HepG2 (cell line): Measurements from ENCODE around the gene MTIF2. TPM values are rescaled to one million over a fixed set of nuclear protein-coding genes. Genes with fewer than 3 reads are reported as not detected.

Experiments
- CC2D1A ChIP-seq: sonication (generic); formaldehyde crosslinking; IDR thresholded peaks from 2 replicates; pipeline ENCODE4 v1.8.1; 2023; ENCODE audit warnings: mild to moderate bottlenecking, missing genetic modification reagents
- CEBPB ChIP-seq: IDR thresholded peaks from 2 replicates; pipeline ENCODE4 v1.6.1; 2011; ENCODE audit warnings: low read depth, low read length, improper control_type of control experiment, borderline replicate concordance
- ELF4 ChIP-seq: sonication (generic); formaldehyde crosslinking; IDR thresholded peaks from 2 replicates; pipeline ENCODE4 v1.5.0; 2020; ENCODE audit warnings: missing genetic modification reagents, mild to moderate bottlenecking, moderate library complexity, borderline replicate concordance
- FOXO4 ChIP-seq: sonication (generic); formaldehyde crosslinking; conservative IDR thresholded peaks from 2 replicates; pipeline ENCODE4 v1.8.1; 2023; ENCODE audit warnings: missing genetic modification reagents
- GTF2F1 ChIP-seq: fragments of 150-350 bp; IDR thresholded peaks from 2 replicates; pipeline ENCODE4 v1.6.1; 2014; ENCODE audit warnings: low read length
- RFXAP ChIP-seq: sonication (generic); formaldehyde crosslinking; IDR thresholded peaks from 2 replicates; pipeline ENCODE4 v1.4.0; 2020; ENCODE audit warnings: missing genetic modification reagents, borderline replicate concordance
- SIN3B ChIP-seq: fragments of 150-350 bp; IDR thresholded peaks from 2 replicates; pipeline ENCODE4 v1.6.1; 2014; ENCODE audit warnings: low read length
- ZBTB25 ChIP-seq: IDR thresholded peaks from 2 replicates; pipeline ENCODE4 v1.6.1; 2018; ENCODE audit warnings: missing genetic modification reagents
- ZBTB4 ChIP-seq: sonication (generic); formaldehyde crosslinking; IDR thresholded peaks from 2 replicates; pipeline ENCODE4 v1.4.0; 2020; ENCODE audit warnings: missing genetic modification reagents, mild to moderate bottlenecking, borderline replicate concordance
- ZBTB7A ChIP-seq: sonication (generic); formaldehyde crosslinking; IDR thresholded peaks from 2 replicates; pipeline ENCODE4 v1.8.0; 2022; ENCODE audit warnings: mild to moderate bottlenecking, missing genetic modification reagents
- ZEB1 ChIP-seq: IDR thresholded peaks from 2 replicates; pipeline ENCODE4 v1.6.1; 2012; ENCODE audit warnings: mild to moderate bottlenecking, low read depth, inconsistent platforms; ENCODE audit not compliant: insufficient replicate concordance
- ZMYM3 ChIP-seq: sonication (generic); formaldehyde crosslinking; IDR thresholded peaks from 2 replicates; pipeline ENCODE4 v1.5.1; 2020; ENCODE audit warnings: mild to moderate bottlenecking, missing genetic modification reagents
- ZNF225 ChIP-seq: sonication (generic); formaldehyde crosslinking; IDR thresholded peaks from 2 replicates; pipeline ENCODE4 v1.4.0; 2020; ENCODE audit warnings: mild to moderate bottlenecking, missing genetic modification reagents
- ZNF343 ChIP-seq: sonication (generic); formaldehyde crosslinking; IDR thresholded peaks from 2 replicates; pipeline ENCODE4 v1.4.0; 2020; ENCODE audit warnings: mild to moderate bottlenecking, missing genetic modification reagents
- ZNF446 ChIP-seq: sonication (generic); formaldehyde crosslinking; IDR thresholded peaks from 2 replicates; pipeline ENCODE4 v1.5.0; 2020; ENCODE audit warnings: mild to moderate bottlenecking, missing genetic modification reagents
- ZNF547 ChIP-seq: sonication (generic); formaldehyde crosslinking; IDR thresholded peaks from 2 replicates; pipeline ENCODE4 v1.5.1; 2020; ENCODE audit warnings: mild to moderate bottlenecking, missing genetic modification reagents
- ZNF687 ChIP-seq: sonication (generic); formaldehyde crosslinking; IDR thresholded peaks from 2 replicates; pipeline ENCODE4 v1.5.1; 2020; ENCODE audit warnings: mild to moderate bottlenecking, missing genetic modification reagents, moderate library complexity
- ZNF773 ChIP-seq: sonication (generic); formaldehyde crosslinking; IDR thresholded peaks from 2 replicates; pipeline ENCODE4 v1.4.0; 2020; ENCODE audit warnings: missing genetic modification reagents, borderline replicate concordance
- polyA plus RNA-seq, 8 experiments: library from polyadenylated mRNA; depleted of rRNA in 3 of 8; stranded (reverse) in 7 of 8; unstranded in 1 of 8; fragments of >200 nt; fragmentation: Illumina TruSeq in 4 of 8; extraction: Trizol in 4 of 8; gene quantifications; 2 replicates each; pipeline versions ENCODE4 v1.2.1 to v1.2.3, GENCODE V29; 2011 to 2016; ENCODE audit warnings: low read depth in 4 of 8, missing spikeins in 1 of 8, mixed read lengths in 1 of 8; ENCODE audit not compliant: insufficient read depth in 1 of 8
- total RNA-seq, 5 experiments: library from RNA; depleted of rRNA; stranded (reverse); fragments of >200 nt; fragmentation: Illumina TruSeq; extraction: Trizol; gene quantifications; 2 replicates each; pipeline ENCODE4 v1.2.3, GENCODE V29; 2016; ENCODE audit warnings: low read depth in 1 of 5
- TF ChIP-seq, protein P1 (sequence below): sonication (generic); formaldehyde crosslinking; IDR thresholded peaks from 2 replicates; pipeline ENCODE4 v1.4.0; 2020; ENCODE audit warnings: missing genetic modification reagents

Gene MTIF2
- total and polyA plus RNA-seq, 2 of the 13 experiments (the other 11 are each of a cell fraction or from before 2014, with no cell fraction given), result 32.1 to 92.1 TPM

DNA sequence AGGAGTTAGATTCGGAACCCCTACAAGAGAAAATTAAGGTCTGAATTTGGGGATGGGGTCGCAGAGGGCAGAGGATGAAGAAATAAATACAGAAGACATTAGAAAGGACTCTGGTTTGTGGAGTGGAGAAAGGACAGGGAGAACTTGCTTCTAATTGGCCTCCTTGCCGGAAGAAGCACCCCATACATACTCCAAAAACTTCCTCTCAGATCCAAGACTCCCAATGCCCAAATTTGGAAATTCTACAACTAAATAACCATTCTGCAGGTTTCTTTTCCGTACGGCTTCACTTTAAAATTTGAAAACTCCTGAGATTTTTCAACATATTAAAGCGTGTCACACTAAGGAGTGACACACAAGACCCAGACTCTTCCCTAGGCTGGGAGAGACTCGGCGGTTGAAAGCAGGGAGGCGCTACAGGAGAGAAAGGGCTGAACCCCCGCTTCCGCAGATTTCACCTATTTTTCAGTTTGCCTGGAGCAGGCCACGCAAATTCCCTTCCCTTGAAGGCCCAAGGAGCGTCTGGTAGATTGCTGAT, 37.4 kb downstream of the MTIF2 start (continued):
- TF ChIP-seq ZNF343 (no peak), ZBTB25 (peak; percentile 6; the same call in 1 of the 2 replicates), ZNF225 (CRISPR knock-in tag) (0 out of 2 replicates have a peak, but pooled peaks have one; percentile 30), SIN3B (no peak), RFXAP (CRISPR knock-in tag) (0 out of 2 replicates have a peak, but pooled peaks have one; percentile 36), ZBTB7A (0 out of 2 replicates have a peak, but pooled peaks have one; percentile 21), FOXO4 (CRISPR knock-in tag) (0 out of 2 replicates have a peak, but pooled peaks have one; percentile 75), ZNF687 (CRISPR knock-in tag) (no peak), ZNF446 (CRISPR knock-in tag) (no peak), CEBPB (no peak), ZMYM3 (CRISPR knock-in tag) (no peak; the same call in 1 of the 2 replicates), ELF4 (CRISPR knock-in tag) (no peak), CC2D1A (no peak), ZEB1 (no peak), GTF2F1 (no peak), ZNF547 (CRISPR knock-in tag) (no peak), ZNF773 (CRISPR knock-in tag) (no peak; the same call in 1 of the 2 replicates), ZBTB4 (CRISPR knock-in tag) (no peak)
- TF ChIP-seq, protein P1, sequence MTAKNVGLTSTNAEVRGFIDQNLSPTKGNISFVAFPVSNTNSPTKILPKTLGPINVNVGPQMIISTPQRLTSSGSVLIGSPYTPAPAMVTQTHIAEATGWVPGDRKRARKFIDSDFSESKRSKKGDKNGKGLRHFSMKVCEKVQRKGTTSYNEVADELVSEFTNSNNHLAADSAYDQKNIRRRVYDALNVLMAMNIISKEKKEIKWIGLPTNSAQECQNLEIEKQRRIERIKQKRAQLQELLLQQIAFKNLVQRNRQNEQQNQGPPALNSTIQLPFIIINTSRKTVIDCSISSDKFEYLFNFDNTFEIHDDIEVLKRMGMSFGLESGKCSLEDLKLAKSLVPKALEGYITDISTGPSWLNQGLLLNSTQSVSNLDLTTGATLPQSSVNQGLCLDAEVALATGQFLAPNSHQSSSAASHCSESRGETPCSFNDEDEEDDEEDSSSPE (CRISPR knock-in tag), result no peak
